ENCODE results near the gene NAALADL2. TPM values are rescaled to one million over a fixed set of nuclear protein-coding genes. Genes with fewer than 3 reads are reported as not detected.

The NAALADL2 gene
- total RNA-seq, 4 donors from 2014 or later: 7.0 to 34.7 (median 18.4) TPM

GRCh38 chr3:175857666-175858270 is 998.6 kb downstream of the NAALADL2 start:
- TF ChIP-seq POLR2A (IDR thresholded peaks at IDR 0.05) (no peak), CTCF (IDR thresholded peaks at IDR 0.05) (no peak)
- DNase-seq: no peak
- Histone ChIP-seq H3K4me1 (no peaks in the 10 kb centered on the region), H3K36me3 (no peaks in the 10 kb centered on the region), H3K27me3 (no peaks in the 10 kb centered on the region), H3K27ac (no peak overlapping the region), H3K9me3 (no peaks in the 10 kb centered on the region), H3K4me3 (no peak overlapping the region)

Small RNA genes lying within 50 kb of the gene (small RNA-seq; reads per million reads assigned to genes)
- gene MIR4789: 0 reads per million in 2 donors
- gene RNU4-91P: 0 reads per million in 2 donors
- 0 reads per million in 2 donors for gene RNU6-1233P
- 0 reads per million in 2 donors for gene RNU6-1317P
